ENCODE results near the gene IDH1.

Gene IDH1

GRCh38 chr2:208210688-208211451, 44.0 kb downstream of the IDH1 start:
- no peak for TF ChIP-seq CTCF (IDR thresholded peaks at IDR 0.05; ENCODE audit: borderline replicate concordance, insufficient read depth, low read depth, low read length)
- no peak overlapping the region for H3K4me3 ChIP-seq (ENCODE audit: low read depth, low read length)

GRCh38 chr2:208208335-208209085, 46.4 kb downstream of the IDH1 start:
- TF ChIP-seq CTCF (IDR thresholded peaks at IDR 0.05; ENCODE audit: borderline replicate concordance, insufficient read depth, low read depth, low read length) = no peak
- H3K4me3 ChIP-seq (ENCODE audit: low read depth, low read length) = no peak overlapping the region

- no peak overlapping the region for H3K4me3 ChIP-seq (ENCODE audit: low read depth, low read length)
- TF ChIP-seq CTCF (IDR thresholded peaks at IDR 0.05; ENCODE audit: borderline replicate concordance, insufficient read depth, low read depth, low read length) = no peak
These were observed 47.1 kb downstream of the IDH1 start for GRCh38 chr2:208207769-208208168.

- no peak for TF ChIP-seq CTCF (IDR thresholded peaks at IDR 0.05; ENCODE audit: borderline replicate concordance, insufficient read depth, low read depth, low read length)
- no peak overlapping the region for H3K4me3 ChIP-seq (ENCODE audit: low read depth, low read length)
These were observed 50.7 kb downstream of the IDH1 start for GRCh38 chr2:208204166-208204565.

GRCh38 chr2:208195531-208195930, 59.3 kb downstream of the IDH1 start:
- no peak overlapping the region for H3K4me3 ChIP-seq (ENCODE audit: low read depth, low read length)
- TF ChIP-seq CTCF (IDR thresholded peaks at IDR 0.05; ENCODE audit: borderline replicate concordance, insufficient read depth, low read depth, low read length) = no peak

GRCh38 chr2:208192611-208193236, 62.1 kb downstream of the IDH1 start:
- TF ChIP-seq CTCF (IDR thresholded peaks at IDR 0.05; ENCODE audit: borderline replicate concordance, insufficient read depth, low read depth, low read length) = no peak
- no peak overlapping the region for H3K4me3 ChIP-seq (ENCODE audit: low read depth, low read length)

Data from GM12875 (cell line).